ENCODE data around the gene FETUB.

DNA sequence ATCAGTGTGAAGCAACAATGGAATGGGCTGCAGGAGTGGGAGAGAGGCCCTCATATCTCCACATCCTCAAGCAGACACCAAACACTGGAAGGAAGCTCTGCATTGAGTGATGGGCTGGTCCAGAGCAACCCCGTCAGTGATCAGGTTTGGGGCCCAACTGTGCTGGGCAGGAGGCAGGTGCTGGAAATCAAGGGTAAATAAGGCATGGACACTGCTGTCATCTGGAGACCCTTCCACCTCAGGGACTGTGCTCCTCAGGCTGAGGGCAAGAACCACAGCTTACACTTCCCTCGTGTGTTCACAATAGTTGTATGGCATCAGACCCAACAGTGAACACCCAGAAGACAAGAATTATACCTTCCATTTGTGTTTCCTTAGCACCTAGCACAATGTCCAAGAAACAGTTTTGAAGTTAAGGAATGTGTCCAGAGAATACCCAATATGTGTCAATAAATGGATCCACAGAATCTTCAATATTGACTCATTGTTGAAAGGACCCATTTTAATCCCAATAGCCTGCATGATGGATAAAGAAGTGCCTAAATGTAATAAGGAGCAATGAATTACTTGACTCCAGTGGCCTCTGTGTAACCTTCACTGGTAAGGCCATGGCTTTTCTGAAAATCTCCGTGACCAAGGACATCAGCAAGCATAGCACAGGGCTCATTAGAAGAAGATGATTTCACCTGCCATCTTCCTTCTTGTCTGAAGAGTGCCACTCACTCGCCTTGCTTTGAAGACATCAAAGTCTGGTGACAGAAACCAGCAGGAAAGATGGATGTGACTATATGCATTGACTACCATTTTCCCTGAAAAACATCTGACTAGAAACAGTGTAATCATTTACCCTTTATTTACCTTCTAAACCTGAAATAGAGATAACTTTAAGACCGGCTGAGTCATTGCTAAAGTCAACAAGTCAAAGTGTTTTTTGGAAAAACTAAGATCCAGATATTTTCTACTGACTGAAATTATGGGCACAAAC, 34.3 kb upstream of the FETUB start:
- TF ChIP-seq JUND (IDR thresholded peaks at IDR 0.05): no peak
- TF ChIP-seq, protein P1, sequence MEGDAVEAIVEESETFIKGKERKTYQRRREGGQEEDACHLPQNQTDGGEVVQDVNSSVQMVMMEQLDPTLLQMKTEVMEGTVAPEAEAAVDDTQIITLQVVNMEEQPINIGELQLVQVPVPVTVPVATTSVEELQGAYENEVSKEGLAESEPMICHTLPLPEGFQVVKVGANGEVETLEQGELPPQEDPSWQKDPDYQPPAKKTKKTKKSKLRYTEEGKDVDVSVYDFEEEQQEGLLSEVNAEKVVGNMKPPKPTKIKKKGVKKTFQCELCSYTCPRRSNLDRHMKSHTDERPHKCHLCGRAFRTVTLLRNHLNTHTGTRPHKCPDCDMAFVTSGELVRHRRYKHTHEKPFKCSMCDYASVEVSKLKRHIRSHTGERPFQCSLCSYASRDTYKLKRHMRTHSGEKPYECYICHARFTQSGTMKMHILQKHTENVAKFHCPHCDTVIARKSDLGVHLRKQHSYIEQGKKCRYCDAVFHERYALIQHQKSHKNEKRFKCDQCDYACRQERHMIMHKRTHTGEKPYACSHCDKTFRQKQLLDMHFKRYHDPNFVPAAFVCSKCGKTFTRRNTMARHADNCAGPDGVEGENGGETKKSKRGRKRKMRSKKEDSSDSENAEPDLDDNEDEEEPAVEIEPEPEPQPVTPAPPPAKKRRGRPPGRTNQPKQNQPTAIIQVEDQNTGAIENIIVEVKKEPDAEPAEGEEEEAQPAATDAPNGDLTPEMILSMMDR (IDR thresholded peaks at IDR 0.05 in 2 of 3, conservative IDR thresholded peaks at IDR 0.05 in 1 of 3; ENCODE audit: borderline replicate concordance in 1 of 3, insufficient read depth in 1 of 3, low read depth in 2 of 3, low read length in 2 of 3): no peak
- no peak for TF ChIP-seq POLR2A (IDR thresholded peaks at IDR 0.05; ENCODE audit: borderline replicate concordance, extremely low read depth, insufficient read depth, insufficient read length)
- TF ChIP-seq EZH2phosphoT487 (IDR thresholded peaks at IDR 0.05; ENCODE audit: borderline replicate concordance): no peak
- TF ChIP-seq SP1 (IDR thresholded peaks at IDR 0.05; ENCODE audit: low read depth): no peak
- no peak for TF ChIP-seq EZH2 (IDR thresholded peaks at IDR 0.05)
- TF ChIP-seq ZFX (IDR thresholded peaks at IDR 0.05): no peak
- no peak for TF ChIP-seq ZNF274 (IDR thresholded peaks at IDR 0.05; ENCODE audit: low read depth, low read length)
- TF ChIP-seq RAD21 (IDR thresholded peaks at IDR 0.05; ENCODE audit: low read depth): no peak
- TF ChIP-seq CEBPB (IDR thresholded peaks at IDR 0.05; ENCODE audit: low read depth): no peak
- no peak for TF ChIP-seq EGR1 (IDR thresholded peaks at IDR 0.05; ENCODE audit: low read depth)

All from HCT116 (cell line).